Mesenchymal stem cell (in vitro differentiated cells and primary cell): ENCODE data around the gene SLC25A29.
A peak's percentile ranks its signal among the peaks of the same experiment; 100 is the strongest.
"Not testable (repeated sequence)": the region's sequence is repeated elsewhere in the genome, so short reads cannot be mapped to it uniquely, and the experiment has no call there.

Experiments used
- DNase-seq: peaks from one replicate; pipeline ENCODE4 v3.0.0-alpha.2; 2013
- H2AFZ ChIP-seq: one replicate; pipeline ENCODE4 v1.6.1; 2013; ENCODE audit warnings: low read depth, mild to moderate bottlenecking, control low read depth, inconsistent platforms, low read length, moderate library complexity
- H2AK5ac ChIP-seq: 2 replicates; pipeline ENCODE4 v1.6.1; 2013; ENCODE audit warnings: low read length, moderate library complexity, mild to moderate bottlenecking, inconsistent platforms; ENCODE audit not compliant: severe bottlenecking
- H2BK120ac ChIP-seq: one replicate; pipeline ENCODE4 v1.6.1; 2013; ENCODE audit warnings: low read depth, mild to moderate bottlenecking, inconsistent platforms, low read length, moderate library complexity
- H2BK12ac ChIP-seq, 2 experiments: one replicate each; pipeline ENCODE4 v1.6.1; 2013; ENCODE audit warnings: inconsistent platforms in 2 of 2, low read length in 2 of 2, mild to moderate bottlenecking in 2 of 2, moderate library complexity in 2 of 2, control low read depth in 1 of 2
- H2BK15ac ChIP-seq: one replicate; pipeline ENCODE4 v1.6.1; 2013; ENCODE audit warnings: mild to moderate bottlenecking, low read depth, inconsistent platforms; ENCODE audit not compliant: poor library complexity, severe bottlenecking
- H2BK5ac ChIP-seq: 2 replicates; pipeline ENCODE4 v1.6.1; 2013; ENCODE audit warnings: low read depth, mild to moderate bottlenecking, low read length, control low read depth, inconsistent platforms; ENCODE audit not compliant: poor library complexity, severe bottlenecking
- H3K14ac ChIP-seq, 2 experiments: one replicate each; pipeline ENCODE4 v1.6.1; 2013; ENCODE audit warnings: inconsistent platforms in 2 of 2, low read length in 2 of 2, control low read depth in 1 of 2, mild to moderate bottlenecking in 1 of 2, moderate library complexity in 1 of 2
- H3K18ac ChIP-seq, 2 experiments: one replicate each; pipeline ENCODE4 v1.6.1; 2013; ENCODE audit warnings: inconsistent platforms in 2 of 2, low read length in 2 of 2, control low read depth in 1 of 2, low read depth in 1 of 2, mild to moderate bottlenecking in 1 of 2
- H3K23ac ChIP-seq, 2 experiments: one replicate each; pipeline ENCODE4 v1.6.1; 2013; ENCODE audit warnings: inconsistent platforms in 2 of 2, low read length in 2 of 2, mild to moderate bottlenecking in 2 of 2, moderate library complexity in 2 of 2, control low read depth in 1 of 2
- H3K27ac ChIP-seq: 2 replicates; pipeline ENCODE4 v1.5.1; 2013; ENCODE audit warnings: mild to moderate bottlenecking, moderate library complexity, low read length, control low read depth, inconsistent platforms; ENCODE audit not compliant: poor library complexity, severe bottlenecking
- H3K27me3 ChIP-seq, 2 experiments: 2 replicates each; pipeline versions ENCODE4 v1.6.1 to v1.7.0; 2013; ENCODE audit warnings: low read length in 2 of 2, mild to moderate bottlenecking in 2 of 2, moderate library complexity in 2 of 2, control low read depth in 1 of 2, inconsistent platforms in 1 of 2; ENCODE audit not compliant: control insufficient read depth in 1 of 2, insufficient read depth in 1 of 2
- H3K36me3 ChIP-seq, 2 experiments: 2 replicates each; pipeline versions ENCODE4 v1.6.1 to v1.7.0; 2013; ENCODE audit warnings: low read length in 2 of 2, control low read depth in 1 of 2, inconsistent platforms in 1 of 2, low read depth in 1 of 2, mild to moderate bottlenecking in 1 of 2; ENCODE audit not compliant: insufficient read depth in 2 of 2, control insufficient read depth in 1 of 2
- H3K4ac ChIP-seq, 2 experiments: one replicate each; pipeline ENCODE4 v1.6.1; 2013; ENCODE audit warnings: inconsistent platforms in 2 of 2, low read length in 2 of 2, mild to moderate bottlenecking in 2 of 2, moderate library complexity in 2 of 2, control low read depth in 1 of 2, low read depth in 1 of 2
- H3K4me1 ChIP-seq: 2 replicates; pipeline ENCODE4 v1.6.1; 2013; ENCODE audit warnings: low read depth, low read length, control low read depth; ENCODE audit not compliant: control insufficient read depth, insufficient read depth
- H3K4me2 ChIP-seq: 2 replicates; pipeline ENCODE4 v1.6.1; 2013; ENCODE audit warnings: low read length, mild to moderate bottlenecking, inconsistent platforms; ENCODE audit not compliant: poor library complexity, severe bottlenecking
- H3K4me3 ChIP-seq, 2 experiments: 2 replicates each; pipeline versions ENCODE4 v1.5.1 to v1.7.0; 2013; ENCODE audit warnings: low read length in 2 of 2, mild to moderate bottlenecking in 2 of 2, control low read depth in 1 of 2, low read depth in 1 of 2; ENCODE audit not compliant: insufficient read depth in 1 of 2
- H3K79me1 ChIP-seq: replicated peaks from 2 replicates; pipeline ENCODE4 v1.6.1; 2013; ENCODE audit warnings: mild to moderate bottlenecking, control low read depth, low read length, inconsistent platforms; ENCODE audit not compliant: poor library complexity, severe bottlenecking
- H3K9ac ChIP-seq: 2 replicates; pipeline ENCODE4 v1.7.0; 2013; ENCODE audit warnings: mild to moderate bottlenecking, low read length, moderate library complexity
- H3K9me3 ChIP-seq: 2 replicates; pipeline ENCODE4 v1.7.0; 2013; ENCODE audit warnings: mild to moderate bottlenecking, low read length; ENCODE audit not compliant: control insufficient read depth
- H4K8ac ChIP-seq: one replicate; pipeline ENCODE4 v1.6.1; 2013; ENCODE audit warnings: inconsistent platforms, mild to moderate bottlenecking, low read length, moderate library complexity
- H4K91ac ChIP-seq: one replicate; pipeline ENCODE4 v1.6.1; 2013; ENCODE audit warnings: mild to moderate bottlenecking, low read length, inconsistent platforms
- WGBS: methylation state at CpG from one replicate; pipeline ENCODE4 v1.1.7; 2013; ENCODE audit warnings: mixed read lengths; 5-methylcytosine and 5-hydroxymethylcytosine counted together

Gene SLC25A29

GRCh38 chr14:100344657-100345056, 38.4 kb upstream of the SLC25A29 start:
- not testable (repeated sequence) for H3K79me1 ChIP-seq, H3K23ac ChIP-seq, H2BK5ac ChIP-seq, DNase-seq, H2AK5ac ChIP-seq, H4K91ac ChIP-seq, H3K9me3 ChIP-seq, H3K27me3 ChIP-seq, H3K4ac ChIP-seq, H3K14ac ChIP-seq, H2BK120ac ChIP-seq, H3K27ac ChIP-seq, H3K18ac ChIP-seq, H2BK12ac ChIP-seq, H3K4me2 ChIP-seq, H2BK15ac ChIP-seq, H3K9ac ChIP-seq, H3K4me3 ChIP-seq, H2AFZ ChIP-seq, H4K8ac ChIP-seq
- Histone ChIP-seq H3K4me1 (peaks cover 14% of the 10 kb centered on the region), H3K36me3 (peaks cover 54 to 65% of the 10 kb centered on the region in 2 experiments)
- WGBS: 97% methylated on average over 7 of the region's 35 CpGs

- not testable (repeated sequence) for H2BK120ac ChIP-seq, H3K4me3 ChIP-seq, H2BK5ac ChIP-seq, DNase-seq, H3K18ac ChIP-seq, H3K9ac ChIP-seq, H2AFZ ChIP-seq, H4K8ac ChIP-seq, H3K27me3 ChIP-seq, H2BK12ac ChIP-seq, H3K4ac ChIP-seq, H2AK5ac ChIP-seq, H3K23ac ChIP-seq, H3K14ac ChIP-seq, H3K79me1 ChIP-seq, H3K27ac ChIP-seq, H3K9me3 ChIP-seq, H3K4me2 ChIP-seq, H4K91ac ChIP-seq, H2BK15ac ChIP-seq
- H3K4me1 ChIP-seq: peaks cover 14% of the 10 kb centered on the region
- peaks cover 46 to 53% of the 10 kb centered on the region in 2 experiments for H3K36me3 ChIP-seq
- over 99% methylated on average over 12 of the region's 12 CpGs for WGBS
These were observed 36.6 kb upstream of the SLC25A29 start for GRCh38 chr14:100342826-100343225.

DNA sequence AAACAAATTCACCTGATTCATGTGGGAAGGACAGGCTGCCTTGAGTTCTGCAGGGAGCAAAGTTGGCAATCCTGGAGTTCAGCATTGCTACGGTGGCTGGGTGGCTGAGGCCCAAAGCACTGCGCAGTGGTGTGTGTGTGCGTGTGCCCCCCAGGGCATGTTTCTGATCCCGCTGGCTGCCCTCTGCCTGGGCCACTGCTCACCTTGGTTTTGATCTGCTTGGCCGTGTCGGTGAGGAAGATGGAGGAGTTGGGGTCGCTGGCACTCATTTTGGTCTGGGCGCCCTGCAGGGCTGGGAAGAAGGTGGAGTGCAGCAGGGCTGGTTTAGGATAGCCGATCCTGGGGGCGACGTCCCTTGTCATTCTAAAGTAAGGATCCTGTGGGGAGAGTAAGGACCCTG, 36.0 kb upstream of the SLC25A29 start:
- no peak overlapping the region for H2BK15ac ChIP-seq
- no peak overlapping the region for H3K23ac ChIP-seq
- no peak overlapping the region for H2AFZ ChIP-seq
- H3K4me3 ChIP-seq: no peak overlapping the region
- no peak overlapping the region for H3K4me2 ChIP-seq
- peak overlapping the region in 1 of 2 experiments; percentile 91 for H3K18ac ChIP-seq
- H3K36me3 ChIP-seq: peaks cover 47 to 55% of the 10 kb centered on the region in 2 experiments
- H3K9ac ChIP-seq: no peak overlapping the region
- 98% methylated on average over 11 of the region's 11 CpGs for WGBS
- no peak overlapping the region for H2BK5ac ChIP-seq
- H3K9me3 ChIP-seq: no peaks in the 10 kb centered on the region
- peak overlapping the region in 1 of 2 experiments; percentile 84 for H3K4ac ChIP-seq
- peaks cover 2% of the 10 kb centered on the region for H3K79me1 ChIP-seq
- peak overlapping the region in 1 of 2 experiments; percentile 91 for H2BK12ac ChIP-seq
- peak overlapping the region in 1 of 2 experiments; percentile 99 for H3K14ac ChIP-seq
- peak overlapping the region; percentile 52 for H4K8ac ChIP-seq
- H2BK120ac ChIP-seq: no peak overlapping the region
- DNase-seq: no peak
- H3K4me1 ChIP-seq: peaks cover 14% of the 10 kb centered on the region
- H2AK5ac ChIP-seq: peak overlapping the region; percentile 37
- peak overlapping the region; percentile 5 for H4K91ac ChIP-seq
- H3K27me3 ChIP-seq: no peaks in the 10 kb centered on the region
- H3K27ac ChIP-seq: peak overlapping the region; percentile 52

DNA sequence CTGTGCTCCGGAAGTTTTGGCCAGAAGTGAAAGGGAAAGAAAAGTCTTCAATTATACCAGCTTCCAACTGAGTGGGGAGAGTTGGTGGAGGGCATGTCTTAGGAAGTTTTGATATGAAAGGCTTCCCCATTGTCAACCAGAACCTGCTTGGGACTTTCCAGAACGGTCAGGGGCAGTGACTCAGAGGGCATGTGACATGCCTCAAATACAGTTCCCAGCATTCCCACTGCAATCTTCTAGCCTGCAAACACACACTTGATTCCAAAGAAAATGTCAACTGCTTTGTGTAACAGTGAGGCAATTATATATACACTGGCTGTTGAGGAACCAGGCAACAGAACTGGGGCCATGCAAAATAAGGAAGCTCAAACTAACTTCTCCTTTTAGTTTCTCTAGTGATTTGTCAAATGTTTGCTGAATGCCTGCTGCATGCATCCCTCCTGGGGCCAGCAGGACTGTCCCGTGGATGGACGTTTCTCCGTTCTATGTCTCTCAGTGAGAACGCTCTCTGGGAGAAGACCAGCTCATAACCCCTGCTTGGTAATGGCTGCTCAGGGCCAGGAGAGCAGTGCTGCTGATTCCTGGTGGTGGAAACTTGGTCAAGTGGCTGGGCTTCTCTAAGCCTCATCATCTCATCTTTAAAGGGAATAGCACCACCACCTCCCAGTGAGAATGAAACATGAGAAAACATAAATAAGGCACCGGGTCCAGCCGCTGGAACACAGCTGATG, 35.2 kb upstream of the SLC25A29 start:
- Histone ChIP-seq H3K4ac (peak overlapping the region in 1 of 2 experiments; percentile 61), H3K27me3 (no peaks in the 10 kb centered on the region), H3K4me3 (no peak overlapping the region), H3K9ac (peak overlapping the region; percentile 31), H3K23ac (no peak overlapping the region), H3K4me2 (no peak overlapping the region), H2BK120ac (no peak overlapping the region), H3K79me1 (peaks cover 2% of the 10 kb centered on the region), H3K36me3 (peaks cover 45 to 55% of the 10 kb centered on the region in 2 experiments), H2BK5ac (no peak overlapping the region), H3K9me3 (no peaks in the 10 kb centered on the region), H3K18ac (peak overlapping the region; percentile 7 to 31), H3K27ac (peak overlapping the region; percentile 66), H2AK5ac (no peak overlapping the region), H2AFZ (no peak overlapping the region), H3K4me1 (peaks cover 14% of the 10 kb centered on the region), H4K91ac (no peak overlapping the region), H4K8ac (peak overlapping the region; percentile 35), H2BK15ac (peak overlapping the region; percentile 2), H3K14ac (no peak overlapping the region), H2BK12ac (peak overlapping the region in 1 of 2 experiments; percentile 61)
- peak; percentile 97 for DNase-seq
- 91% methylated on average over 6 of the region's 8 CpGs for WGBS
